ENCODE results near the gene PRTFDC1.

GRCh38 chr10:24968349-24968748 is 15.9 kb upstream of the PRTFDC1 start:
- TF ChIP-seq, protein P1, sequence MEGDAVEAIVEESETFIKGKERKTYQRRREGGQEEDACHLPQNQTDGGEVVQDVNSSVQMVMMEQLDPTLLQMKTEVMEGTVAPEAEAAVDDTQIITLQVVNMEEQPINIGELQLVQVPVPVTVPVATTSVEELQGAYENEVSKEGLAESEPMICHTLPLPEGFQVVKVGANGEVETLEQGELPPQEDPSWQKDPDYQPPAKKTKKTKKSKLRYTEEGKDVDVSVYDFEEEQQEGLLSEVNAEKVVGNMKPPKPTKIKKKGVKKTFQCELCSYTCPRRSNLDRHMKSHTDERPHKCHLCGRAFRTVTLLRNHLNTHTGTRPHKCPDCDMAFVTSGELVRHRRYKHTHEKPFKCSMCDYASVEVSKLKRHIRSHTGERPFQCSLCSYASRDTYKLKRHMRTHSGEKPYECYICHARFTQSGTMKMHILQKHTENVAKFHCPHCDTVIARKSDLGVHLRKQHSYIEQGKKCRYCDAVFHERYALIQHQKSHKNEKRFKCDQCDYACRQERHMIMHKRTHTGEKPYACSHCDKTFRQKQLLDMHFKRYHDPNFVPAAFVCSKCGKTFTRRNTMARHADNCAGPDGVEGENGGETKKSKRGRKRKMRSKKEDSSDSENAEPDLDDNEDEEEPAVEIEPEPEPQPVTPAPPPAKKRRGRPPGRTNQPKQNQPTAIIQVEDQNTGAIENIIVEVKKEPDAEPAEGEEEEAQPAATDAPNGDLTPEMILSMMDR (conservative IDR thresholded peaks at IDR 0.05), result no peak
- no peak for TF ChIP-seq EZH2 (IDR thresholded peaks at IDR 0.05; ENCODE audit: low read depth)
